Progenitor cell of endocrine pancreas (in vitro differentiated cells): Measurements from ENCODE around the gene PXDN. TPM values are rescaled to one million over a fixed set of nuclear protein-coding genes. Genes with fewer than 3 reads are reported as not detected.

Experiments
- DNase-seq: peaks from one replicate; pipeline ENCODE4 v3.0.0; 2021; ENCODE audit warnings: low spot score; ENCODE audit not compliant: unreplicated experiment
- H3K27ac Mint-ChIP-seq: 2 replicates; pipeline ENCODE4 v1.8.0; 2021; ENCODE audit warnings: mild to moderate bottlenecking, moderate library complexity, mixed read lengths
- H3K27me3 Mint-ChIP-seq: 2 replicates; pipeline ENCODE4 v1.8.0; 2021; ENCODE audit warnings: mixed read lengths
- H3K36me3 Mint-ChIP-seq: 2 replicates; pipeline ENCODE4 v1.8.0; 2022; ENCODE audit warnings: mixed read lengths; ENCODE audit not compliant: insufficient read depth
- H3K4me1 Mint-ChIP-seq: 2 replicates; pipeline ENCODE4 v1.8.0; 2021; ENCODE audit warnings: low read depth, mixed read lengths
- H3K4me3 Mint-ChIP-seq: 2 replicates; pipeline ENCODE4 v1.8.0; 2021; ENCODE audit warnings: low read depth, mild to moderate bottlenecking, moderate library complexity, mixed read lengths
- H3K9me3 Mint-ChIP-seq: 2 replicates; pipeline ENCODE4 v1.8.0; 2021; ENCODE audit warnings: low read depth, mixed read lengths
- CTCF ChIP-seq: fragments of 200-600 bp; sonication (generic); IDR thresholded peaks from one replicate; pipeline ENCODE4 v1.5.0; 2021; ENCODE audit warnings: antibody characterized with exemption, mild to moderate bottlenecking; ENCODE audit not compliant: unreplicated experiment
- total RNA-seq: library from RNA; stranded (reverse); gene quantifications from 2 replicates; pipeline ENCODE4 v1.2.1, GENCODE V29; 2021

Gene PXDN
- total RNA-seq, 1 donor from 2014 or later = 256 TPM

GRCh38 chr2:1591978-1592907 is 152.1 kb downstream of the PXDN start:
- TF ChIP-seq CTCF = peak; percentile 55
- H3K4me3 Mint-ChIP-seq = no peak overlapping the region
- no peaks in the 10 kb centered on the region for H3K4me1 Mint-ChIP-seq
- no peaks in the 10 kb centered on the region for H3K9me3 Mint-ChIP-seq
- no peaks in the 10 kb centered on the region for H3K36me3 Mint-ChIP-seq
- H3K27ac Mint-ChIP-seq = no peak overlapping the region
- peaks cover 24% of the 10 kb centered on the region for H3K27me3 Mint-ChIP-seq
- peak; percentile 36 for DNase-seq

- Mint-ChIP-seq H3K36me3 (no peaks in the 10 kb centered on the region), H3K27me3 (peaks cover 24% of the 10 kb centered on the region)
- no peak for TF ChIP-seq CTCF
These were observed 152.9 kb downstream of the PXDN start for GRCh38 chr2:1591461-1591770.

GRCh38 chr2:1590596-1591460 is 153.5 kb downstream of the PXDN start:
- Mint-ChIP-seq H3K4me3 (no peak overlapping the region), H3K27me3 (peaks cover 27% of the 10 kb centered on the region), H3K27ac (no peak overlapping the region), H3K36me3 (no peaks in the 10 kb centered on the region), H3K4me1 (peaks cover 1% of the 10 kb centered on the region), H3K9me3 (no peaks in the 10 kb centered on the region)
- no peak for DNase-seq
- TF ChIP-seq CTCF = no peak

More at GRCh38 chr2:1591461-1591770, 152.9 kb downstream of the PXDN start:
- Mint-ChIP-seq H3K4me3 (no peak overlapping the region), H3K9me3 (no peaks in the 10 kb centered on the region), H3K4me1 (peaks cover 1% of the 10 kb centered on the region), H3K27ac (no peak overlapping the region)
- DNase-seq = no peak

- Mint-ChIP-seq H3K4me1 (peaks cover 1% of the 10 kb centered on the region), H3K36me3 (no peaks in the 10 kb centered on the region), H3K27me3 (peaks cover 30% of the 10 kb centered on the region), H3K27ac (no peak overlapping the region), H3K4me3 (no peak overlapping the region), H3K9me3 (no peaks in the 10 kb centered on the region)
- peak; percentile 23 for TF ChIP-seq CTCF
- DNase-seq = no peak
These were observed 155.2 kb downstream of the PXDN start for GRCh38 chr2:1588978-1589621.
